WTC11 (cell line): ENCODE measurements around the gene FMNL2.

Experiments
- CTCF ChIP-seq: fragments of 200-600 bp; IDR thresholded peaks from 2 replicates; pipeline ENCODE4 v1.8.0; 2022; ENCODE audit warnings: antibody characterized with exemption
- E2F1 ChIP-seq: sonication (generic); formaldehyde crosslinking; IDR thresholded peaks from 2 replicates; pipeline ENCODE4 v1.8.0; 2022; ENCODE audit warnings: mild to moderate bottlenecking, missing genetic modification reagents
- ELF4 ChIP-seq: sonication (generic); formaldehyde crosslinking; IDR thresholded peaks from 2 replicates; pipeline ENCODE4 v1.8.1; 2022; ENCODE audit warnings: low read depth, mild to moderate bottlenecking, moderate library complexity, missing genetic modification reagents
- EMX1 ChIP-seq: fragments of 250-450 bp; sonication (Bioruptor Pico); IDR thresholded peaks from 2 replicates; pipeline ENCODE4 v1.8.0; 2021; ENCODE audit warnings: mild to moderate bottlenecking
- TEAD4 ChIP-seq: sonication (generic); formaldehyde crosslinking; IDR thresholded peaks from 2 replicates; pipeline ENCODE4 v1.8.0; 2022; ENCODE audit warnings: mild to moderate bottlenecking, missing genetic modification reagents
- USF2 ChIP-seq: sonication (generic); formaldehyde crosslinking; IDR thresholded peaks from 2 replicates; pipeline ENCODE4 v1.8.1; 2023; ENCODE audit warnings: mild to moderate bottlenecking, missing genetic modification reagents, moderate library complexity
- ZNF232 ChIP-seq: sonication (generic); formaldehyde crosslinking; IDR thresholded peaks from 2 replicates; pipeline ENCODE4 v1.8.0; 2022; ENCODE audit warnings: mild to moderate bottlenecking, missing genetic modification reagents
- ZNF281 ChIP-seq: sonication (generic); formaldehyde crosslinking; IDR thresholded peaks from 2 replicates; pipeline ENCODE4 v1.8.0; 2023; ENCODE audit warnings: mild to moderate bottlenecking, missing genetic modification reagents

- TF ChIP-seq CTCF (no peak), ELF4 (no peak), TEAD4 (no peak), E2F1 (CRISPR knock-in tag) (no peak), ZNF281 (CRISPR knock-in tag) (no peak), ZNF232 (no peak), EMX1 (CRISPR knock-in tag) (no peak), USF2 (CRISPR knock-in tag) (no peak)
Observed at GRCh38 chr2:152694161-152694661, 359.2 kb downstream of the FMNL2 start.
